Left ventricle myocardium inferior (tissue), 1 donor: ENCODE results near the gene MAP4K4. TPM values are rescaled to one million over a fixed set of nuclear protein-coding genes. Genes with fewer than 3 reads are reported as not detected.
A peak's percentile ranks its signal among the peaks of the same experiment; 100 is the strongest.

ENCODE experiments used
- DNase-seq: peaks from one replicate; pipeline ENCODE4 v3.0.0-alpha.2; 2020
- H3K27ac ChIP-seq: fragments of 200-600 bp; replicated peaks from 2 replicates; pipeline ENCODE4 v1.8.0; 2021
- H3K27me3 ChIP-seq: fragments of 200-600 bp; 2 replicates; pipeline ENCODE4 v1.8.0; 2021; ENCODE audit warnings: low read depth
- H3K36me3 ChIP-seq: fragments of 200-600 bp; 2 replicates; pipeline ENCODE4 v1.8.0; 2021
- H3K4me1 ChIP-seq: fragments of 200-600 bp; 2 replicates; pipeline ENCODE4 v1.8.0; 2021
- H3K4me3 ChIP-seq: fragments of 200-600 bp; 2 replicates; pipeline ENCODE4 v1.8.0; 2021; ENCODE audit warnings: mild to moderate bottlenecking, moderate library complexity
- H3K9me3 ChIP-seq: fragments of 200-600 bp; replicated peaks from 2 replicates; pipeline ENCODE4 v1.8.0; 2021
- CTCF ChIP-seq: fragments of 200-600 bp; IDR thresholded peaks from 2 replicates; pipeline ENCODE4 v1.8.0; 2021; ENCODE audit warnings: antibody characterized with exemption, mild to moderate bottlenecking, borderline replicate concordance
- intact Hi-C: fragments of 100-400 bp; cut with micrococcal nuclease; formaldehyde crosslinking; loops from one replicate; pipeline ENCODE4 v1.11.0; 2022
- total RNA-seq: library from RNA; stranded (reverse); fragmentation: NEBNext Ultra II Directional; extraction: Animal tissue kit (Norgen Biotek cat#: 25700); gene quantifications from one replicate; pipeline ENCODE4 v1.2.1, GENCODE V29; 2021
- donor health status: DM: no; HTN: yes; CAD: no; lungs with severe emphysema.

MAP4K4 gene
- total RNA-seq, 1 donor from 2014 or later, result 102 TPM

DNA sequence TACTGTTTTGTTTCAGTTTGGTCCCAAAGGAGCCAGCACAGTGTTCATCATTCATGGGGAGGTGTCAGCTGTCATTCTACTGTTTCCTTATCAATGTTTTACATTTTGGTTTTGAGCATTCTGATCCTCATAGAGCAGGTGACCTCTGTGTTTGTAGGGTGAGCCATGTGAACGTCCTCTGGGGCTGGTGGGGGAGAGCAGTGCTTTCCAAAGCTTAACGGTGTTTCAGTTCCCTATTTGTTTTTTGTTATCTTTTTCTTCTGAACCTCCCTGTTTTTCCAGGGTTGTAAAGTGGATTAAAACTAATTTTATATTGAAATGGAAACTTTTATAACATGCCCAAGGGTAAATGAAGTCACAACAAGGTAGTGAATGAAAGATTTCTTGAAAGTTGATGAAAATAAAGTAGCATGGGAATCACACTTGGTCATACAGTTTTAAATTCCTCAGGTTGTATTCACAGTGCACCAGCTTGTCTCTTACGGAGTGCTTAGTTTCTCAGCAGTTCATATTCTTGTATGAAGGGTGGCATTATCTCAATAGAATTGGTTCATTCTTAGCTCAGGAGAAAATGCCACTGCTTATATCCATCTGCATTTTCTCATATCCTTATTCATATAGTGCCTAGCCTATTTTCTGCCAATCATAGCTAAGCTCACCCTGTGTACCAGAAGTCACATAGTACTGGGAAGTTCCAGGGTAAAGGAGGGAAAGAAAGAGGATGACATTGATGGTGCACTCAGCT, 54.5 kb downstream of the MAP4K4 start:
- no peak for TF ChIP-seq CTCF
- H3K27me3 ChIP-seq, result no peaks in the 10 kb centered on the region
- peak overlapping the region; percentile 49 for H3K27ac ChIP-seq
- no peak overlapping the region for H3K4me3 ChIP-seq
- H3K9me3 ChIP-seq, result no peaks in the 10 kb centered on the region
- no peaks in the 10 kb centered on the region for H3K36me3 ChIP-seq
- intact Hi-C loops, result no loop called here
- no peak for DNase-seq
- H3K4me1 ChIP-seq, result peaks cover 80% of the 10 kb centered on the region

DNA sequence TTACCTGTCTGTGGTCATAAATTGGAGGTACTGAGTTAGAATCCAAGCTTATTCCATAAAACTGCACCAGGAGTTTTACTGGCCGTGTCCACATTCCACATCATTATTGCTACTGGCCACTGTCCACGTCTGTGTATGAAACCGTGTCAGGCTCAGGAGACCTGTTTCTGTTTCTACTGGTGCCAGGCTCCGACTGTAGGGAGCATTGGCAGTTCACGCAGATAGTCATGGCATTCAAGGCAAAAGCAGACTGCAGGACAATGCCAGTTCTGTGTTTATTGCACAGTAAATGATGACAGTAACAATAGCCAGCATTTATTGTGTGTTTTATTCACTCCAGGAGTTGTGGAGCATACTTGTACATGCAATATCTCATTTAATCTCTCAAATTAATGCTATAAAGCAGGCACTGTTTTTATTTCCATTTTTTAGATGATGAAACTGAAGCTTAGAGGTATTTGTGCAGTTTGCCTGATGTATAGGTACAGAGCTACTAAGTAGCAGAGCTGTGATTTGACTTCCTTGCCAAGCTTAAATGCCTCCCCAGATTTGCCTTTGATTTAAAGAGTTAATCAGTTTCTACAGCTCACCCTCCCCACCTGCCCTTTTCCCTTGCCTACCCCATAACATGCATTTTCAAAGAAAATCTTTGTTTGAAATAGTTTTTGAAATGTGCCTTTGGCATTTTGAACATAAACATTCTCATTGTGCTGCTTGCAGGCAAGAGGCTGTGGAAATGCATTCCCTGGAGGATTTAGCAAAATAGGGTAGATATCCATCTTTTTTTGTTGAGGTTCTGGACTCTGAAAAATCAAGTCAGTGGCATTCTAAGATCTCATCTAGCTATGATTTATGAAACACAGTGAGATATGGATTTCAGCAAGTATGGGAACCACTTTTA, 55.5 kb downstream of the MAP4K4 start:
- H3K4me1 ChIP-seq, result peaks cover 75% of the 10 kb centered on the region
- no peaks in the 10 kb centered on the region for H3K27me3 ChIP-seq
- no peak for DNase-seq
- TF ChIP-seq CTCF, result no peak
- H3K9me3 ChIP-seq, result no peaks in the 10 kb centered on the region
- H3K4me3 ChIP-seq, result no peak overlapping the region
- no peaks in the 10 kb centered on the region for H3K36me3 ChIP-seq
- H3K27ac ChIP-seq, result peak overlapping the region; percentile 49
- intact Hi-C loops, result no loop called here

GRCh38 chr2:101753720-101754490, 56.4 kb downstream of the MAP4K4 start:
- Histone ChIP-seq H3K4me3 (no peak overlapping the region), H3K36me3 (no peaks in the 10 kb centered on the region), H3K9me3 (no peaks in the 10 kb centered on the region), H3K4me1 (peaks cover 79% of the 10 kb centered on the region), H3K27ac (peak overlapping the region; percentile 49), H3K27me3 (no peaks in the 10 kb centered on the region)
- intact Hi-C loops, result no loop called here
- no peak for DNase-seq
- no peak for TF ChIP-seq CTCF

DNA sequence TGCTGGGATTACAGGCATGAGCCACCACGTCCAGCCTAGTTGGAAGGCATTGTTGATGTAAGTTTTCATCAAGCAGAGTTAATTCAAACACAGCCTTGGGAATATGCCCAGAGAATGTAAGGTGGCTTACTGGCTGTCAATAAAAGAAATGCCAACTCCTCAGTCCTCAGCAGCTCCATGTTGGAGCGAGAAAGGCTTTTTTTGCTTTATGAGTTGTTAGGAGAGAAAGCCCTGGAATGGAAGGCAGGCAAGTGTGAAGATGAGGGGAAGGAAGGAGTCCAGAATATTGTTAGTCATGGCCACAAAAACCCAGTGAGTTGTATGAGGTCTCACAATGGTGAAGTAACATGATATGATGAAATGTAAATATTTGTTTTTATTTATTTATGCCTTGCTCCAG, 57.1 kb downstream of the MAP4K4 start:
- no peak for DNase-seq
- peak overlapping the region; percentile 49 for H3K27ac ChIP-seq
- peaks cover 82% of the 10 kb centered on the region for H3K4me1 ChIP-seq

More for the DNA sequence above, 57.1 kb downstream of the MAP4K4 start:
- no peak for TF ChIP-seq CTCF
- intact Hi-C loops, result no loop called here
- Histone ChIP-seq H3K27me3 (no peaks in the 10 kb centered on the region), H3K4me3 (no peak overlapping the region), H3K9me3 (no peaks in the 10 kb centered on the region), H3K36me3 (no peaks in the 10 kb centered on the region)
